K562 (cell line): ENCODE data around the gene NUDCD3. TPM values are rescaled to one million over a fixed set of nuclear protein-coding genes. Genes with fewer than 3 reads are reported as not detected.

ENCODE experiments used
- ATAC-seq: fragments of 200-7000 bp; cut with Tn5 transposase; 3 replicates; pipeline ENCODE4 v1.9.1; 2020; ENCODE audit warnings: moderate library complexity
- BruUV-seq: library from RNA; stranded (reverse); fragments of 400-500 nt; replicated peaks from 2 replicates; lab custom pipeline; 2021; lab: Mats Ljungman, UMichigan
- CTCF ChIA-PET: fragments of 300-600 bp; formaldehyde crosslinking; extraction: SDS; loops from one replicate; lab custom pipeline; 2021; ENCODE audit warnings: low intra/inter-chr PET ratio; lab: Yijun Ruan, JAX
- POLR2A ChIA-PET: fragments of 300-600, 350-650 bp; sonication (Branson Sonifier 250); formaldehyde crosslinking; extraction: SDS; loops from one replicate; lab custom pipeline; 2021; ENCODE audit warnings: antibody characterized with exemption, inconsistent platforms; lab: Yijun Ruan, JAX
- DNase-seq, 4 experiments: peaks; one replicate each; pipeline versions ENCODE4 v3.0.0 to v3.0.0-alpha.2; 2011 to 2018; ENCODE audit warnings: low spot score in 3 of 4, mixed read lengths in 3 of 4; ENCODE audit errors: extremely low read depth in 1 of 4
- FAIRE-seq: peaks from 2 replicates; lab custom pipeline; 2011; peaks lifted over from hg19 to GRCh38; lab: Jason Lieb, UNC
- H2AFZ ChIP-seq: 2 replicates; pipeline ENCODE4 v1.6.0; 2011; ENCODE audit warnings: low read depth, low read length, control low read depth, inconsistent platforms
- H3K27ac ChIP-seq: fragments of 200-600 bp; 3 replicates; pipeline ENCODE4 v1.8.0; 2011; ENCODE audit warnings: low read depth, mild to moderate bottlenecking, control low read depth, inconsistent platforms, low read length, moderate library complexity, mixed read lengths; ENCODE audit errors: extremely low read depth
- H3K27me3 ChIP-seq, 2 experiments: fragments of 300-600 bp in 1 of 2; 2 replicates in 1 of 2; 3 replicates in 1 of 2; pipeline versions ENCODE4 v1.6.0 to v1.8.0; 2011; ENCODE audit warnings: inconsistent platforms in 2 of 2, low read length in 2 of 2, mild to moderate bottlenecking in 1 of 2, mixed read lengths in 1 of 2, moderate library complexity in 1 of 2; ENCODE audit not compliant: control insufficient read depth in 2 of 2, insufficient read depth in 2 of 2
- H3K36me3 ChIP-seq: fragments of 300-600 bp; 3 replicates; pipeline ENCODE4 v1.8.0; 2011; ENCODE audit warnings: mild to moderate bottlenecking, low read length, inconsistent platforms; ENCODE audit not compliant: control insufficient read depth, insufficient read depth
- H3K4me1 ChIP-seq, 2 experiments: fragments of 200-600 bp in 1 of 2; replicated peaks in 1 of 2; 2 replicates in 1 of 2; 3 replicates in 1 of 2; pipeline versions ENCODE4 v1.5.1 to v1.8.0; 2011; ENCODE audit warnings: inconsistent platforms in 2 of 2, low read length in 2 of 2, mild to moderate bottlenecking in 1 of 2, mixed read lengths in 1 of 2, moderate library complexity in 1 of 2; ENCODE audit not compliant: control insufficient read depth in 2 of 2, insufficient read depth in 2 of 2
- H3K4me2 ChIP-seq: 2 replicates; pipeline ENCODE4 v1.6.1; 2011; ENCODE audit warnings: low read length, control low read depth, inconsistent platforms, mixed read lengths; ENCODE audit not compliant: insufficient read depth
- H3K4me3 ChIP-seq: fragments of 200-600 bp; sonication (generic), shearing (Covaris generic); 2 replicates; pipeline ENCODE4 v1.5.1; 2016; ENCODE audit warnings: control low read depth, inconsistent platforms
- H3K79me2 ChIP-seq: fragments of 200-600 bp; 3 replicates; pipeline ENCODE4 v1.8.0; 2011; ENCODE audit warnings: low read length, inconsistent platforms; ENCODE audit not compliant: control insufficient read depth, insufficient read depth
- H3K9ac ChIP-seq, 2 experiments: 2 replicates each; pipeline versions ENCODE4 v1.6.0 to v1.6.1; 2011; ENCODE audit warnings: low read depth in 2 of 2, low read length in 2 of 2, control low read depth in 1 of 2, inconsistent platforms in 1 of 2, mild to moderate bottlenecking in 1 of 2, mixed read lengths in 1 of 2; ENCODE audit not compliant: insufficient read depth in 1 of 2
- H3K9me1 ChIP-seq: one replicate; pipeline ENCODE4 v1.6.0; 2011; ENCODE audit warnings: inconsistent platforms, mild to moderate bottlenecking, low read length, moderate library complexity; ENCODE audit not compliant: control insufficient read depth, insufficient read depth
- H3K9me3 ChIP-seq: replicated peaks from 2 replicates; pipeline ENCODE4 v1.5.1; 2011; ENCODE audit warnings: low read depth, low read length, inconsistent platforms; ENCODE audit not compliant: control insufficient read depth, insufficient read depth
- H4K20me1 ChIP-seq: replicated peaks from 2 replicates; pipeline ENCODE4 v1.6.1; 2011; ENCODE audit warnings: low read length, inconsistent platforms, mixed read lengths; ENCODE audit not compliant: control insufficient read depth, insufficient read depth
- DIDO1 ChIP-seq: fragments of 450-650 bp; IDR thresholded peaks from 2 replicates; pipeline ENCODE4 v1.6.1; 2016; ENCODE audit warnings: low read depth, missing biosample characterization, missing genetic modification characterization
- ETV5 ChIP-seq: sonication (generic); formaldehyde crosslinking; IDR thresholded peaks from 2 replicates; pipeline ENCODE4 v1.4.0; 2020; ENCODE audit warnings: low read depth, mild to moderate bottlenecking, missing genetic modification reagents
- GABPA ChIP-seq: fragments of 200-800 bp; sonication (Bioruptor generic); conservative IDR thresholded peaks from 2 replicates; pipeline ENCODE4 v1.6.1; 2016; ENCODE audit warnings: low read depth, missing genetic modification characterization, missing compliant biosample characterization
- GMEB1 ChIP-seq: fragments of 250-450 bp; sonication (Bioruptor Pico); IDR thresholded peaks from 2 replicates; pipeline ENCODE4 v1.4.0; 2020; ENCODE audit warnings: mild to moderate bottlenecking
- HINFP ChIP-seq: fragments of 450-650 bp; conservative IDR thresholded peaks from 2 replicates; pipeline ENCODE4 v1.6.1; 2016; ENCODE audit warnings: missing genetic modification characterization, low read depth, mild to moderate bottlenecking, control low read depth, missing compliant biosample characterization
- KLF10 ChIP-seq: fragments of 250-450 bp; sonication (Bioruptor Pico); IDR thresholded peaks from 2 replicates; pipeline ENCODE4 v1.6.1; 2021; ENCODE audit warnings: matching md5 sums
- MTA2 ChIP-seq: fragments of 450-650 bp; IDR thresholded peaks from 2 replicates; pipeline ENCODE4 v1.6.1; 2016; ENCODE audit warnings: low read depth
- PHF21A ChIP-seq: fragments of 450-650 bp; IDR thresholded peaks from 2 replicates; pipeline ENCODE4 v1.6.1; 2017; ENCODE audit warnings: low read depth, borderline replicate concordance
- POLR2A ChIP-seq: fragments of 450-650 bp; conservative IDR thresholded peaks from 2 replicates; pipeline ENCODE4 v1.6.1; 2016
- SOX6 ChIP-seq: fragments of 450-650 bp; IDR thresholded peaks from 2 replicates; pipeline ENCODE4 v1.6.1; 2014; ENCODE audit warnings: mild to moderate bottlenecking
- U2AF1 ChIP-seq: fragments of 200-400 bp; formaldehyde crosslinking; optimal IDR thresholded peaks from 2 replicates; pipeline ENCODE3; 2017; ENCODE audit warnings: mild to moderate bottlenecking, low read depth, low read length, moderate library complexity
- YBX1 ChIP-seq: fragments of 450-650 bp; IDR thresholded peaks from 2 replicates; pipeline ENCODE4 v1.7.1; 2016; ENCODE audit warnings: mild to moderate bottlenecking
- ZNF695 ChIP-seq: fragments of 450-650 bp; formaldehyde crosslinking; IDR thresholded peaks from 2 replicates; pipeline ENCODE4 v1.4.0; 2020; ENCODE audit warnings: mild to moderate bottlenecking, moderate library complexity
- WGBS: fragments of 100-300 bp; shearing (Covaris generic); methylation state at CpG from one replicate; pipeline ENCODE4 v1.1.6; 2016; ENCODE audit warnings: low coverage, mixed read lengths; ENCODE audit not compliant: insufficient coverage; ENCODE audit errors: missing lambda C conversion rate; 5-methylcytosine and 5-hydroxymethylcytosine counted together
- in situ Hi-C: fragments of 300-500 bp; cut with MboI; formaldehyde crosslinking; loops from 4 replicates; pipeline ENCODE4 v1.15.0; 2018; ENCODE audit warnings: inconsistent platforms, mixed read lengths
- intact Hi-C: fragments of 100-400 bp; cut with micrococcal nuclease; formaldehyde crosslinking; loops from 2 replicates; pipeline ENCODE4 v1.14.2; 2022
- polyA plus RNA-seq, 8 experiments: library from polyadenylated mRNA; depleted of rRNA in 4 of 8; stranded (reverse) in 5 of 8; unstranded in 3 of 8; fragments of >200 nt; fragmentation: Nextera tagmentation in 2 of 8; fragmentation: Illumina TruSeq in 1 of 8; extraction: Ambion mirVana in 2 of 8; extraction: Trizol in 1 of 8; gene quantifications; 2 replicates each; pipeline versions ENCODE4 v1.2.1 to v1.2.3, GENCODE V29; 2011 to 2014; ENCODE audit warnings: inconsistent platforms in 1 of 8, missing spikeins in 1 of 8
- total RNA-seq, 7 experiments: library from RNA; depleted of rRNA in 6 of 7; stranded (reverse); fragments of >200 nt in 6 of 7; fragmentation: Illumina TruSeq in 2 of 7; extraction: Trizol in 2 of 7; gene quantifications; 2 replicates each; pipeline versions ENCODE4 v1.2.1 to v1.2.3, GENCODE V29; 2011 to 2021; ENCODE audit warnings: low replicate concordance in 1 of 7

The NUDCD3 gene
- total and polyA plus RNA-seq, 9 of the 15 experiments (the other 6 are each of a cell fraction or from before 2014, with no cell fraction given), result 24.8 to 64.2 (median 42.6) TPM

- DNase-seq (peak in 2 of 4 experiments; percentile 4 to 6), ATAC-seq (no peak), FAIRE-seq (no peak)
- WGBS, result under 1% methylated on average over 12 of the region's 12 CpGs
- intact Hi-C loops (loop anchor here (5.0 to 10.0 kb wide), 2 partner anchors 101 to 132 kb away; no protein-coding TSS in a partner anchor), in situ Hi-C loops (no loop called here)
- peaks cover 5% of the 10 kb centered on the region for H3K9me1 ChIP-seq
- no TSS peak for BruUV-seq
- no peak overlapping the region for H2AFZ ChIP-seq
- H3K4me1 ChIP-seq, result peaks cover 0 to 3% of the 10 kb centered on the region in 2 experiments; a peak in 2 of 5 replicates
- TF ChIP-seq DIDO1 (tag) (no peak), MTA2 (no peak), YBX1 (no peak), ZNF695 (no peak), GMEB1 (no peak), GABPA (tag) (no peak), POLR2A (no peak), PHF21A (no peak), KLF10 (CRISPR knock-in tag) (no peak), ETV5 (no peak), U2AF1 (no peak), HINFP (tag) (no peak), SOX6 (no peak)
- no peak overlapping the region for H3K4me3 ChIP-seq
- ChIA-PET POLR2A (interaction anchor here (0.6 kb wide), 1 partner anchor 89 kb away, joined by 3 read pairs; no protein-coding TSS in a partner anchor), CTCF (no interaction called here)
- no peaks in the 10 kb centered on the region for H3K36me3 ChIP-seq
- H3K27ac ChIP-seq, result no peak overlapping the region
- H3K27me3 ChIP-seq, result peaks cover 0 to 11% of the 10 kb centered on the region in 2 experiments; a peak in 2 of 5 replicates
- no peaks in the 10 kb centered on the region for H4K20me1 ChIP-seq
- no peak overlapping the region for H3K9ac ChIP-seq
- H3K9me3 ChIP-seq, result no peaks in the 10 kb centered on the region
- H3K4me2 ChIP-seq, result no peak overlapping the region
- H3K79me2 ChIP-seq, result no peaks in the 10 kb centered on the region
Observed at GRCh38 chr7:44374007-44374763, 116.3 kb downstream of the NUDCD3 start.
